ENCODE results near the gene OSTF1. TPM values are rescaled to one million over a fixed set of nuclear protein-coding genes. Genes with fewer than 3 reads are reported as not detected.

OSTF1 gene
- total and polyA plus RNA-seq, 2 donors (not counting 1 experiment from before 2014, with no cell fraction given): 48.4 to 49.9 TPM

DNA sequence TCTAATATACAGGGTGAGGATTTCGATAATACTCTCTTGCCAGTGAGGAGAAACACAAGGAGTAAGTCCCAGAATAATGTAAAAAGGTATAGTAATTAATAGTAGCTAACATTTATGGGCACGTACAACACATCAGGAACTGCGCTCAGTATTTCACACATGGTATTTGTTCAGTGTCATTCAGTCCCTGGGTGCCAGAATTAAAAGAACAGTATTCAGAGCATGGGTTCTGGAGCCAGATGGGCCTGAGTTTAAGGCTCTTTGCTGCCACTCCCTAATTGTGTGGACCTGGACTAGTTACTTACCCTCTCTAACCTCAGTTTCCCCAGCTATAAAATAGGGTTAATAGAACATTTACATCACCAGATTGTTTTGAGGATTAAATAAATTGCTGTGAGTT lies 16.3 kb downstream of the OSTF1 start:
- Histone ChIP-seq H3K79me2 (ENCODE audit: control insufficient read depth, insufficient read depth, low read length) (peaks cover 21% of the 10 kb centered on the region), H3K4me2 (ENCODE audit: extremely low read depth, insufficient read depth, low read length) (no peak overlapping the region), H3K27ac (ENCODE audit: insufficient read depth, low read length) (no peak overlapping the region), H3K4me3 (replicated peaks in 1 of 4; ENCODE audit: control extremely low read depth in 1 of 4, insufficient read depth in 1 of 4, low read depth in 3 of 4, low read length in 4 of 4) (no peak overlapping the region), H3K27me3 (ENCODE audit: control insufficient read depth, insufficient read depth, low read length) (no peaks in the 10 kb centered on the region), H4K20me1 (ENCODE audit: control insufficient read depth, extremely low read depth, insufficient read depth, low read length) (no peaks in the 10 kb centered on the region), H2AFZ (ENCODE audit: low read length) (no peak overlapping the region), H3K9me3 (ENCODE audit: control insufficient read depth, insufficient read depth, low read depth, low read length) (no peaks in the 10 kb centered on the region), H3K4me1 (ENCODE audit: control insufficient read depth, extremely low read depth, insufficient read depth, low read length) (peaks cover 13% of the 10 kb centered on the region), H3K36me3 (ENCODE audit: control insufficient read depth, insufficient read depth, low read length) (no peaks in the 10 kb centered on the region), H3K9ac (ENCODE audit: insufficient read depth, low read length) (no peak overlapping the region)
- no peak for DNase-seq (ENCODE audit: low read depth in 2 of 2)
- TF ChIP-seq EZH2 (IDR thresholded peaks at IDR 0.05; ENCODE audit: low read length, missing control alignments): no peak

DNA sequence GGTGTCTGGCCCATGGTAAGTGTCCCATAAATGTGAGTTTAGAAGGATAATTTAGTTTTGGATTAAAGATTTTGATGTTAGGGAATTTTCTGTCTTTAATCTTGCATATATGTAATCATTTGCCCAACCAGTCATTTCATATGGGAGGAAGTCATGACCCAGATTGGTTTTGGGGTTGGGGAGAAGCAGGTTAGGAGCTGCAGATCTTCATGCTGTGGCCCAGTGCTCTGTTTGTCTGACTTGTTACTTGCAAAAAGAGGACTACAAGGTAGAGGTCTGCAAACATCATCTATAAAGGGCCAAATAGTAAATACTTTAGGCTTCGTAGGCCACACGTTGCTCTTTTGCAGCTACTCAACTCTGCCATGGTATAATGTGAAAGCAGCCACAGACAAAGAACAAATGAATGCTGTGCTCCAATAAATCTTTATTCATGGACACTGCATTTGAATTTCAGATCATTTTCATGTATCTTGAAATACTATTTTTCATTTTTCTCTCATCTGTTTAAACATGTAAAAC lies 16.8 kb downstream of the OSTF1 start:
- H3K4me2 ChIP-seq (ENCODE audit: extremely low read depth, insufficient read depth, low read length): no peak overlapping the region
- H4K20me1 ChIP-seq (ENCODE audit: control insufficient read depth, extremely low read depth, insufficient read depth, low read length): no peaks in the 10 kb centered on the region
- no peaks in the 10 kb centered on the region for H3K27me3 ChIP-seq (ENCODE audit: control insufficient read depth, insufficient read depth, low read length)
- no peak for DNase-seq (ENCODE audit: low read depth in 2 of 2)
- H3K27ac ChIP-seq (ENCODE audit: insufficient read depth, low read length): no peak overlapping the region
- no peak overlapping the region for H2AFZ ChIP-seq (ENCODE audit: low read length)
- H3K4me3 ChIP-seq (replicated peaks in 1 of 4; ENCODE audit: control extremely low read depth in 1 of 4, insufficient read depth in 1 of 4, low read depth in 3 of 4, low read length in 4 of 4): no peak overlapping the region
- peaks cover 13% of the 10 kb centered on the region for H3K4me1 ChIP-seq (ENCODE audit: control insufficient read depth, extremely low read depth, insufficient read depth, low read length)
- H3K9me3 ChIP-seq (ENCODE audit: control insufficient read depth, insufficient read depth, low read depth, low read length): no peaks in the 10 kb centered on the region
- H3K36me3 ChIP-seq (ENCODE audit: control insufficient read depth, insufficient read depth, low read length): no peaks in the 10 kb centered on the region
- TF ChIP-seq, protein P1, sequence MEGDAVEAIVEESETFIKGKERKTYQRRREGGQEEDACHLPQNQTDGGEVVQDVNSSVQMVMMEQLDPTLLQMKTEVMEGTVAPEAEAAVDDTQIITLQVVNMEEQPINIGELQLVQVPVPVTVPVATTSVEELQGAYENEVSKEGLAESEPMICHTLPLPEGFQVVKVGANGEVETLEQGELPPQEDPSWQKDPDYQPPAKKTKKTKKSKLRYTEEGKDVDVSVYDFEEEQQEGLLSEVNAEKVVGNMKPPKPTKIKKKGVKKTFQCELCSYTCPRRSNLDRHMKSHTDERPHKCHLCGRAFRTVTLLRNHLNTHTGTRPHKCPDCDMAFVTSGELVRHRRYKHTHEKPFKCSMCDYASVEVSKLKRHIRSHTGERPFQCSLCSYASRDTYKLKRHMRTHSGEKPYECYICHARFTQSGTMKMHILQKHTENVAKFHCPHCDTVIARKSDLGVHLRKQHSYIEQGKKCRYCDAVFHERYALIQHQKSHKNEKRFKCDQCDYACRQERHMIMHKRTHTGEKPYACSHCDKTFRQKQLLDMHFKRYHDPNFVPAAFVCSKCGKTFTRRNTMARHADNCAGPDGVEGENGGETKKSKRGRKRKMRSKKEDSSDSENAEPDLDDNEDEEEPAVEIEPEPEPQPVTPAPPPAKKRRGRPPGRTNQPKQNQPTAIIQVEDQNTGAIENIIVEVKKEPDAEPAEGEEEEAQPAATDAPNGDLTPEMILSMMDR (conservative IDR thresholded peaks at IDR 0.05 in 1 of 2, IDR thresholded peaks at IDR 0.05 in 1 of 2; ENCODE audit: low read depth in 1 of 2, low read length in 2 of 2): no peak
- no peak for TF ChIP-seq EZH2 (IDR thresholded peaks at IDR 0.05; ENCODE audit: low read length, missing control alignments)
- H3K79me2 ChIP-seq (ENCODE audit: control insufficient read depth, insufficient read depth, low read length): peaks cover 18% of the 10 kb centered on the region
- H3K9ac ChIP-seq (ENCODE audit: insufficient read depth, low read length): no peak overlapping the region

DNA sequence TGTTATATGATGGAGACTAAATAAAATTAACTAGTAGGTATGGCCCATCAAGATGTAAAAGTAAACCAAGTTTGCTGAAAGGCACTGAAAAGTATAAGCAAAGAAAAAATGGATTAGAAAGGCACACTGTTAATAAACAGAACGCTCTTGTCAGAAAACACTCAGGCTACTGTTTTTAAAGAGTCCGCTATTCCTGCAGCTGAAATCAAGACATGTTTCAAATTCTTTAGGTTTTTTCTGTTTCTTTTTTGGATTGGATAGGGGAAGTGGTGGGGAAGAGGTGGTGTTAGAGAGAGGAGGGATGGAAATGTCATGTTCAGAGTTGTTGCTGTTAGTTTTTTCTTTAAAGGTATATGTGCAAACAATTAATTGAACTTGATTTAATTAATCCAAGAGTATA lies 17.5 kb downstream of the OSTF1 start:
- H4K20me1 ChIP-seq (ENCODE audit: control insufficient read depth, extremely low read depth, insufficient read depth, low read length): no peaks in the 10 kb centered on the region
- no peak overlapping the region for H2AFZ ChIP-seq (ENCODE audit: low read length)
- peaks cover 17% of the 10 kb centered on the region for H3K79me2 ChIP-seq (ENCODE audit: control insufficient read depth, insufficient read depth, low read length)
- H3K27me3 ChIP-seq (ENCODE audit: control insufficient read depth, insufficient read depth, low read length): no peaks in the 10 kb centered on the region
- TF ChIP-seq EZH2 (IDR thresholded peaks at IDR 0.05; ENCODE audit: low read length, missing control alignments): no peak
- TF ChIP-seq, protein P1 (conservative IDR thresholded peaks at IDR 0.05 in 1 of 2, IDR thresholded peaks at IDR 0.05 in 1 of 2; ENCODE audit: low read depth in 1 of 2, low read length in 2 of 2): no peak
- no peak overlapping the region for H3K9ac ChIP-seq (ENCODE audit: insufficient read depth, low read length)
- DNase-seq (ENCODE audit: low read depth in 2 of 2): peak; percentile 16 to 59
- H3K4me2 ChIP-seq (ENCODE audit: extremely low read depth, insufficient read depth, low read length): peak overlapping the region; percentile 38
- H3K4me1 ChIP-seq (ENCODE audit: control insufficient read depth, extremely low read depth, insufficient read depth, low read length): peaks cover 12% of the 10 kb centered on the region
- H3K36me3 ChIP-seq (ENCODE audit: control insufficient read depth, insufficient read depth, low read length): no peaks in the 10 kb centered on the region
- no peak overlapping the region for H3K27ac ChIP-seq (ENCODE audit: insufficient read depth, low read length)
- H3K9me3 ChIP-seq (ENCODE audit: control insufficient read depth, insufficient read depth, low read depth, low read length): no peaks in the 10 kb centered on the region
- no peak overlapping the region for H3K4me3 ChIP-seq (replicated peaks in 1 of 4; ENCODE audit: control extremely low read depth in 1 of 4, insufficient read depth in 1 of 4, low read depth in 3 of 4, low read length in 4 of 4)
